ENCODE results near the gene ZNF282.
"Not testable (repeated sequence)": the region's sequence is repeated elsewhere in the genome, so short reads cannot be mapped to it uniquely, and the experiment has no call there.

Gene ZNF282

DNA sequence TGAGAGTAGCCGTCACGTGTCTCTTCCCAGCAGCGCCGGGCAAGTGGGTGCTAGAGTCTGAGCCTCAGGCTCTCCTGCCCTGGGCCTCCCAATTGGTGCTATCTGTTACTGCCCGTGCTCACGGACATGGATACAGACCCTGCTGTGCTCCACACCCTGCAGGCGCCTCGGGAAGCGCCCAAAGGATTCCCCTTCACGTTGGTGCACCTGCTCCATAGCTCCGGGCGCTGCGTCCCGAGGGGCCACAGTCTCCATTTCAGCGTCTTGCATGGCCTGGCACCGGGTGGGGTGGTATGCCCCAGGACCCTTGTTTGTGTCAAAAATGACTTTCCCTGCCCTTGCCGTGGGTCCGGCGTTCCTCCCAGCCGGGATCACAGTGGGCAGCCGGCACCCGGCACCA is 30.3 kb downstream of the ZNF282 start:
- DNase-seq, result no peak

DNA sequence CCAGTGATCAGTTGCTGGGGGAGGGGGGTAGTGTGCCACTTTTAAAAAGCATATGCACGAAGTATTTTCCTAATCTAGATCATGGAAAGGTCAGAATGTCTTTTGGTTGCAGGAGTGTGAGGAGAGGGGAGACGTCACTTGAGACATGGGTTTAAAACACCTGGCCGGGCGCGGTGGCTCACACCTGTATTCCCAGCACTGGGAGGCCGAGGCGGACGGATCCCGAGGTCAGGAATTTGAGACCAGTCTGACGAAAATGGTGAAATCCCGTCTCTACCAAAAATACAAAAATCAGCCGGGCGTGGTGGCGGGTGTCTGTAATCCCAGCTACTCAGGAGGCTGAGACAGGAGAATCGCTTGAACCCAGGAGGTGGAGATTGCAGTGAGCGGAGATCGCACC is 31.0 kb downstream of the ZNF282 start:
- not testable (repeated sequence) for DNase-seq

DNA sequence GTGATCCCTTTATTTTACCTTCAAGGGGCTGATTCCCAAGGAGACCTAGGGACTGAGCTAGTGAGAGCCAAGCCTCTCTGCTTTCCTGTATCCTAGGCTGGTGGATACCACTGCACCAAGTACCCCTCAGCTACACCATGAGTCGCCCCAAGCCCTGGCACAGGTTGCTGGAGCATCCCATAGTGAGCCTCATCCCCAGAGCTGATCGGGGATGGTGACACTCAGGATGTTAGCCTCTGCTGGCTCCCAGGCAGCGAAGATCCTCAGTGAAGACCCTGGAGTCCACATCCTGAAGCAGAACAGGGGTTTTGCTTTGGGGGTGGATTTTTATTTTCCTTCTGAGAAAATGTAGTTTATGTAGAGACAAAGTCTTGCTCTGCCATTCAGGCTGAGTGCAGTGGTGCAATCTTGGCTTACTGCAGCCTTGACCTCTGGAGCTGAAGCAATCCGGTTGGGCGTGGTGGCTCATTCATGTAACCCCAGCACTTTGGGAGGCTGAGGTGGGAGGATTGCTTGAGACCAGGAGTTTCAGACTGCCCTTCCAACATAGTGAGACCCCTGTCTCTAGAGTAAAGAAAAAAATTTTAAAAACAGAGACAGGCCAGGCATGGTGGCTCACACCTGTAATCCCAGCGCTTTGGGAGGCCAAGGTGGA is 31.6 kb downstream of the ZNF282 start:
- no peak for DNase-seq

DNA sequence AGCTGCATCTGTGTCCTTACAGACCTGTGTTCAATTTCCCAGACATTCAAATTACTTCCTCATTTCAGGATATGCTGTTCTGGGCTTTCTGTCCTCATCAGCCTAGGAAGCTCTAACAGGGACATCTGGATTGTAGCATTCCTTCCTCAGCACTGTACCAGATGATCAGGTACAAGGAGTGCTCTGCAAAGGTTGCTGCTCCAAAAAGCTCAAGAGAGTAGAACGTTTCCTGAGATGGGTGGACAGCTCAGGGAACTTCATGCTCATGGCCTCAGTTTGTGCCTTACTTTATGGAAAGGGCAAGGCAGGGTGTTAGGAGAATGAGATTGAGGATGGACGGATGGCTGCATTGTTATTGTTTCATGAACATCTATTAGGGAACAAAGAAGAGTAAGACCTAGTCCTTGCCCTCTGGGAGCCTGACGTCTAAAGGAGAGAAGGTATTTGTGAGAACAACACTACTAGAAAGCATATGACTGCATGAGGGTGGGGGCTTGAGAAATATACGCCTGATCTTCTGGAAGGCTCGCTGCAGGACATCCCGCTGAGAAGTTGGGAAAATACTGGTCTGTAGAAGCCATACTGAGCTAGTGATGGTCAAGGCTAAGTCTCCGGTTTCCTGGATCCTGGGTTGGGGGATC is 33.6 kb downstream of the ZNF282 start:
- no peak for DNase-seq

DNA sequence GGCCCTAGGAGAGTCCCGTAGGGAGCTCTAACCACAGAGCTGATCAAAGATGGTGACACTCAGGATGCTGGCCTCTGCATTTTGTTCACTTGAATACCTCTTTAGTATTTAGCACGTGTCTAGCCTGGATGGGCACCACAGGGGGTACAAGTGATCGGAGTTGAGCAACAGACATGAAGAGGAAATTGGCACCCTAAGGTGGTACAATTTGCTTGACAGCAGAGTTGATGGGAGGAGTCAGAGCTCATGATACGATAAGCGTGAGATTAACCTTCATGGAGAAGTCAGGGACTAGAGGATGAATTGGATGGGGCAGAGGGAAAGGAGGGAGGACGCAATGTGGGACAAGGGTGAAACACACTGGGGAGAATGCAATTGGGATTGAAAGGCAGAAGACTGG is 34.2 kb downstream of the ZNF282 start:
- DNase-seq, result no peak

DNA sequence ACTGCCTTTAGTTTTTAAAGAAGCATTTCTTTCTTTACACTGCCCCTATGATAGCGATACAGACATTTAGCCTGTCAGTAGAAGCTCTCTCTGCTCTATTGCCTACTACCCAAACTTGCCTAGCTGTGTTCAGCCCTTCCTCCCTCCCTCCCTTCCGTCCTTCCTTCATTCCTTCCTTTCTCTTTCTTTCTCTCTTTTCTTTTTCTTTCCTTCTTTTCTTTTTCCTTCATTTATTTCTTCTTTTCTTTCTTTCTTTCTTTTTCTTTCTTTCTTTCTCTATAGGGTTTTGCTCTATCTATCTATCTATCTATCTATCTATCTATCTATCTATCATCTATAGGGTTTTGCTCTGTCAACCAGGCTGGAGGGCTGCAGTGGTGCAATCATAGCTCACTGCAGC is 37.0 kb downstream of the ZNF282 start:
- DNase-seq, result no peak

DNA sequence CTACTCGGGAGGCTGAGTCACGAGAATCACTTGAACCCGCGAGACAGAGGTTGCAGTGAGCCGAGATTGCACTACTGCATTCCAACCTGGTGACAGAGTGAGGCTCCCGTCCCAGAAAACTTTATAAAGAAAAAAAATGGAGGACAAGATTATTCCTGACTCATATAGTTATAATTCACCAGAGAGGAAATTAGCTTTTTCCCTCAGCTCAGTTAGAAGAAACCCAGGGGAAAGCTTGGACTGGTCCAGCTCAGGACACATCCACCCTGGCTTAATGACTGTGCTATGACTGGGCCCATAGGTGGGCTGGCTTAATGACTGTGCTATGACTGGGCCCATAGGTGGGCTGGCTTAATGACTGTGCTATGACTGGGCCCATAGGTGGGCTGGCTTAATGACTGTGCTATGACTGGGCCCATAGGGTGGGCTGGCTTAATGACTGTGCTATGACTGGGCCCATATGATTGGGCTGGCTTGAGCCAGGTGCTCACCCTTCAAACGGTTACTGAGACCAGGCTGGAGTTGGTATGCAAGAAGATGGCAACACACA is 38.4 kb downstream of the ZNF282 start:
- not testable (repeated sequence) for DNase-seq

DNA sequence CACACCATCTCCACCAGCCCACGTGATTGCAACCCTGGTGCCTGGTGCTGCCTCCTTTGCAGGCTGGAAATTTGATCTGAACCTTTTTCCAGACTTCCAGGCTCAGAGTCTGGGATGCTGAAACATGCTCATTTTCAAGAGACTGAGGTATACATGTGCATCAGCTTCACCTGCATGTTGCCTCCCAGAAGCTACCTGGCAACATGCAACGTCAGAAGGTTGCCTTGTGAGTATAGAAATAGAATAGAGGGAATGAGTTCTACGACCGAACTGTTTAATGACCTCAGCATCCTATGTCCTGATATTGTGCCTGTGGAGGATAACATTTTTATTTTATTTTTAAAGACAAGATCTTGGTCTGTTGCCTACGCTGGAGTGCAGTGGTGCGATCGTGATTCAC is 42.2 kb downstream of the ZNF282 start:
- DNase-seq, result no peak

DNA sequence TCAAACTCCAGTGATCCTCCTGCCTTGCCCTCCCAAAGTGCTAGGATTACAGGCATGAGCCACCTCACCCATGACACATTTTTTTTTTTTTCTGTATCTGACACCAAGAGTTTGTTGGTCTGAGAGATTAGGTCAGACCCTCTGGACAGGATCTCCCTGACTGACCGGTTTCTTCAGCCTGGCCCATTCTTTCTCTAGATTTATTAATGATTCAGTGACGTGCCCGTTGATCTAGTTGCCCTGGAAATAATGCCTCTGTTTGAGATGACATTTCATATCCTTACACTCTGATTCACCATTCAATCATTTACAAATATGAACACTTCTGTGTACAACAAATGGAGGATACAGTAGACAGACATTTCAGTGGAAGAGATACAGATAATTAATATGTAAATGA is 42.7 kb downstream of the ZNF282 start:
- DNase-seq, result no peak

DNA sequence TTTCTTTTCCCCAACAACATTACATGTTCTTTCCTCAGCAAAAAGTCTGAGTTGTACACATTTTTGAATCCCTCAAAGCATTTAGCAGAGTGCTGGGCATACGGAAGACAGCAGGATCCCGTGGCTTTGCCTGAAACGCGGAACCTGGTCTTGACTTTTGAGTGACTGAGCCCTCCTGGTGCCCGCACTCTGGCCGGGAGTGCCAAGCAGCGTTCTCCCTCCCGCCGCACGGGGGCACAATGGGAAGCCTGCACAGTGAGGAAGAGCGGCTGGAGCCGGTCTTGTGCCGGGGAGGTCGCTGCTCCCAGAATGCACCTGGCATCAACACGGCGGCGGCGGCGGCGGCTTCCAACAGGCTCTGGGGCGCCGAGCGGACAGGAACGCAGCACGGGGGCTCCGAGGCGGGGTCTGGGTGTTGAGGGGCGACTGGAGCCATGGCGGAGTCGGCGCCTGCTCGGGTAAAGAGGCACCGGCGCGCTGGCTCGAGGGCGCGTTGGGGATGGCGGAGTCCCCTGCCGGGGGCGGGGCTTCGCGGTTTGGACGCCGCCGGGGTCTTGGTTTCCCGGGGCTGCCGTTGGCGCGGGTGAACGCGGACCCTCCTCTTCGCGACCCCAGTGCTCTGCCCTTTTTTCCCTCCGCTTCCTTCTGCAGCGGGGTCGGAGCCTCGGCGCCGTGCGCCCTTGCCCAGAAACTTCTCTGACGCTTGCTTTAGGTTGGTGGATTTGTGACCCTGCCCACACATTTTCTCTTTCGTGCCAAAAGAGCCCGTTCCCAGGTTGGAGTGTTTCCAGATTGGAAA is 44.2 kb downstream of the ZNF282 start, which contains the start of gene ZNF212:
Gene ZNF212, plus strand, starts transcription at position 307 of the 799 bp plus-strand sequence. Its CDS starts 128 bp downstream, at position 435.
- peak; percentile 91 for DNase-seq

DNA sequence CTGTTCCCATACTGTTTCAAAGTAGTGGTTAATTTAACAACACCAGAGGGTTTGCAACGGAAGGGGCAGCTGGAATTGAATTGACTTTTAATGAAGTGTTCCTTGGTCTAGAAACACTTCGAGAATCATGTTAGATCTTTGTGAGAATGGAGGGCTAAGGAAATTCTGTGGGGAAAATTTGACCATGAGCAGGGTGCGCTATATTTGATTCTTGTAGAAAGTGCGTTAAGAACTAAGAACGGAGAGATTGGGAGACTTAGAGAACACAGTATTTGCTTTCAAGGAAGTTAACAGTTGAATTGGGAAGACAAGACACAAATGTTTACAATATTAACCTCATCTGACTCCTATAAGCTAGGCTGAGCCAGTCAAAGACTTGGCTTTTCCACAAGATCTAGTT is 45.3 kb downstream of the ZNF282 start:
- DNase-seq, result no peak

DNA sequence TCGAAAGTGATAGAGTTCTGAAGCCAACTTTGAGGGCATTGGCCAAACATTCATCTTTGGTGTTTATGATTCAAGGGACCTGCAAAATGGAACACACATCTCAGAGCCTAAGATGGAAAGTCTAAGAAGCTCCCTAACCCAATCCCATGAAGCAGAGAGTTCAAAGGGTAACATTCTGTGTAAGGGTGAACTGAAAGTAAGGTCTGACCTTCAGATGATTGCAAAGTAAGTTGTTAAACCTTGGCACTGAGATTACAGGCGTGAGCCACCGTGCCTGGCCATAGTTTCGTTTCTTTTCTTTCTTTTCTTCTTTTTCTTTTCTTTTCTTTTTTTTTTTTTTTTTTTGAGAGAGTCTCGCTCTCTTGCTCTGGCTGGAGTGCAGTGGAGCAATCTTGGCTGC is 46.4 kb downstream of the ZNF282 start:
- no peak for DNase-seq

DNA sequence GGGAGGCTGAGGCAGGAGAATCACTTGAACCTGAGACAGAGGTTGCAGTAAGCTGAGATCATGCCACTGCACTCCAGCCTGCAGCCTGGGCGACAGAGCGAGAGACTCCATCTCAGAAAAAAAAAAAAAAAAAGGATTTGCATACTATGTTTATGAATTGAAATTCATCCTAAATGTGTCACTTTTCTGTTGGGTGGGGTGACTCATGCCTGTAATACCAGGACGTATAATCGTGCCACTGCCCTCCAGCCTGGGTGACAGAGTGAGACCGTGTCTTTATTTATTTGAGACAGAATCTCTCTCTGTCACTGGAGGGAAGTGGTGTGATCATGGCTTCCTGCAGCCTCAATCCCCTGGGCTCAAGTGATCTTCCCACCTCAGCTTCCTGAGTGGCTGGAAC is 49.9 kb downstream of the ZNF282 start:
- no peak for DNase-seq

DNA sequence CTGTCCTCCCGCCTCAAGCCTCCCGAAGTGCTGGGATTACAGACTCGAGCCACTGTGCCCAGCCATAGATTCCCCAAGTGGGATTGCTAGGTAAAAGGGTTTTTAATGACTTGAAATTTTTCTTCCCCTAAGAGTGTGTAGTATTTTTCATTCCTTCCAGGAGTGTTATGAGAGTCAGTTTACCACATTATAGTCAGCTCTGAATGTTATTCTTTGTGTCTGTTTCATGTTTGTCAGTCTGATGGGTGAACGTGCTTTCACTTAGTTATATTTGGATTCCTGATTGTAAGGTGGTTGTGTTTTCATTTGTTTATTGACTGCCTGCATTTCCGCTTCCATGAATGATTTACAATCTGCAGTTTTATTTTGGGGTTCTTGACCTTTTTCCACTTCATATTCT is 50.4 kb downstream of the ZNF282 start:
- DNase-seq, result no peak

DNA sequence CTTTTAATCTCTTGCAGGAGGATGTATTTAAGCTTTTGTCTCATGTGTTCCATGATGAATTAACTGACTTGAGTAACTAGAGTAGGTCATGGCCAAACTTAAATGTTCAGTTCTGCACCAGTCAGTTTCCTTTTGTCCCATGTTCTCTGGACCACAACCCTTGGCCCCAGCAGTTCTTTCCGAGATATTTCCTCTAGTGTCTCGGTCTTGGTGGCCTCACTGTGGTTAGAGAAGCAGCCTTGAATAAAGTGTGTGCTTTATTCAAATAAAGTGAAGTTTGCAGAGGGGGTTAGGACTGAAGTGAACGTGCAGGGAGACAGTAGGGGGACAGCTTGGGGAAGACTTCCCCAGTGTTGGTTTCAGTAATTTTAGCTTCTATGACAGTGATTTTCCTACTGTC is 53.4 kb downstream of the ZNF282 start:
- no peak for DNase-seq

DNA sequence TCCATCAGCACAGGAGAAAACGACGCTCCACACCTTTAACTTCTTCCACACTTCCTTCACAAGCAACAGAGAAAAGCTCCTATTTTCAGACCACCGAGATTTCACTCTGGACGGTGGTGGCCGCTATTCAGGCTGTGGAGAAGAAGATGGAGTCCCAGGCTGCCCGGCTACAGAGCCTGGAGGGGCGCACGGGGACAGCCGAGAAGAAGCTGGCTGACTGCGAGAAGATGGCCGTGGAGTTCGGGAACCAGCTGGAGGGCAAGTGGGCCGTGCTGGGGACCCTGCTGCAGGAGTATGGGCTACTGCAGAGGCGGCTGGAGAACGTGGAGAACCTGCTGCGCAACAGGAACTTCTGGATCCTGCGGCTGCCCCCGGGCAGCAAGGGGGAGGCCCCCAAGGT is 54.8 kb downstream of the ZNF282 start:
- not testable (repeated sequence) for DNase-seq

DNA sequence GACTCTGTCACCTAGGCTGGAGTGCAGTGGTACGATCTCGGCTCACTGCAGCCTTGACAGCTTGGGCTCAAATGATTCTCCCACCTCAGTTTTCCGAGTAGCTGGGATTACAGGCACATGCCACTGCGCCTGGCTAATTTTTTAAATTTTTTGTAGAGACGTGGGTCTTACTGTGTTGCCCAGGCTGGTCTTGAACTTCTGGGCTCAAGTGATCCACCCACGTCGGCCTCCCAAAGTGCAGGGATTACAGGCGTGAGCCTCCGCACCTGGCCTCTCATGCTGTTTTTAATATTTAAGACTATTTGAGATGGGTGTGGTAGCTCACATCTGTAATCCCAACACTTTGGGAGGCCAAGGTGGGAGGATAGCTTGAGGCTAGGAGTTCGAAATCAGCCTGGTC is 56.2 kb downstream of the ZNF282 start:
- not testable (repeated sequence) for DNase-seq

DNA sequence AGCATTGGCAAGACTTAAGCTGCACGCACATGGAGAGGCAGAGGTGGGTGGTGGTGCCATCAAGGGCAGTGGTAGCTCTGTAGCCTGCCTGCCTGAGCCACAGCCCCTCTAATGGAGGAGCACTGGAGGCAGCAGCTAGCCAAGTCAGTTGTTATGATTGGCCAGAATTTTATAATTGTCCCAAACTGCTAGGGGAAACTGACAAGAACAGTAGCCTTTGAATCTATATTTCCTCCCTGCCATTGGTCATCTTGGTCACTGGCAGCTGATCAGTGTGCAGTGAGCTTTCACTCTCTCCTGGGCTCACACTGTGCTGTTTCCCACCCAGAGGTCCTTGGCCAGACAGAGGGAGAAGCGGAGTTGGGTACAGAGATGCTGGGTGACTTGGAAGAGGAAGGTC is 57.0 kb downstream of the ZNF282 start:
- DNase-seq, result no peak

DNA sequence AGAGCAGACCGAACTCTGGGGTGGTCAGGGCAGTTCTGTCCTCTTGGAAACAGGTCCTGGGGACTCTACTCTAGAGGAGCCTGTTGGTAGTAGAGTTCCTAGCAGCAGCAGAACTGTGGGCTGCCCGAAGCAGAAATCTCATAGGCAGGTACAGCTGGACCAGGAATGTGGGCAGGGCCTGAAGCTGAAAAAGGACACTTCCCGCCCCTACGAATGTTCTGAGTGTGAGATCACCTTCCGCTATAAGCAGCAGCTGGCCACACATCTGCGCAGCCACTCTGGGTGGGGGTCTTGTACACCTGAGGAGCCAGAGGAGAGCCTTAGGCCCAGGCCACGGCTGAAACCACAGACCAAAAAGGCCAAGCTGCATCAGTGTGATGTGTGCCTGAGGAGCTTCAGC is 58.3 kb downstream of the ZNF282 start:
- no peak for DNase-seq

DNA sequence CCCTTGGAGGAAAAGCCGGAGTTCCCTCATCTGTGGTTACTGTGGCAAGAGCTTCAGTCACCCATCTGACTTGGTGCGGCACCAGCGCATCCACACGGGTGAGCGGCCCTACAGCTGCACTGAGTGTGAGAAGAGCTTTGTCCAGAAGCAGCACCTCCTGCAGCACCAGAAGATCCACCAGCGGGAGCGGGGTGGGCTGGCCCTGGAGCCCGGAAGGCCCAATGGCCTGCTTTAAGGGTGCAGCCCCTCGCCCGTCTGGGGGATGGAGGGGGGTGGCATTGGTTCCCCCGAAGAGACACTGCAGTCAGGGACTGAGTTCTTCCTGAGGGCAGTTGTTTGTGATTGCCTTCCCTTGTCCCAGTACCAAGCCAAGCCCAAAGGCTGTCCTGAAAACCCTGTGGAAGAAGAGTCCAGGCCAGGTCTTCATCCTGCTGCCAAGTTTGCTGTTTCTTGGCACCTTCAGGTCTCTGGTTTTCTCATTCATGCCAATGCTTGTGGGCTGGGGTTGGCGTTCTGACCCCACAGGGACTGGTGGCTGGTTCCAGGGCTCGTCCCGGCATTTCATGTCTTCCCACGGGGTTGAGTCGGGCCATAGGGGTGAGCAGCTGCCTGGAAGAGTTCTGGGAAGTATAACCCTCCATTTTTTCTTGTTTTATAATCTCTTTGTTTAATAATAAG is 59.0 kb downstream of the ZNF282 start:
- DNase-seq, result no peak

DNA sequence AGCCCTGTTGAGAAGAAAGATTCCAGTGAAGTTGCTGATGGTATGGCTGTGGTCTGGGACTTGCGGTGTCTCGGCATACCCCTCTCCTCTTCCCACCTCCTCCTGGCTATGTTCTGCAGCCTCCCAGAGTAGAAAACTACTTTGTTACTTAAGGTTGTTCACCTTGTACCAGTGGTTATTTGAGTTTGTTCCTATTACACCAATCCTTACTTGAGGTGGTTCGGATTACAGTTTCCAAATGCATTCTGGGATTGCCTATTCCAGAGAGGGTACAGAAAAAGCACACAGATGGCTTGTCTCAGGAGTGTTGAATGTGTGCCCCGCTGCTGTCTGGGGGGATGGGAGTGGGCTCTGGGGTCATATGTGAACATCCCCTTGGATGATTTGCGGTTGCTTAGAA is 59.8 kb downstream of the ZNF282 start:
- no peak for DNase-seq

DNA sequence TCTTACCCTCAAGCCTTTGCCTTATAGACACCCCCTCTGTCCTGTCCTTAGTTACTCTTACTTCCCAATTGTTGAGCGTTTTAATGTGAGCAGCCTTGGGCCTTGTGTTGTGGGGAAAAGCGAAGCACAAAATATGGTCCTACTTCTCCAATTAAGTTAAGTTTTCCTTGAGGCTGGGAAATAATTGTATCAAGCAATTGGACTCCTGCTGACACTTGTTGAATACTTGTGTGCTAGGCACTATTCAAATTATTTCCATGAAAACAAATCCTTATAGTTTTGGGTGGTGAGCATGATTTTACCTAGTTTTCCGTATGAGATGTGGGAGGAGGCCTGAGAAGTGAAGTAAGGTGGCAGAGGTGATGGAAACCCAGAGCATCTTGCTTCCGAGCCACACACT is 61.2 kb downstream of the ZNF282 start:
- no peak for DNase-seq

DNA sequence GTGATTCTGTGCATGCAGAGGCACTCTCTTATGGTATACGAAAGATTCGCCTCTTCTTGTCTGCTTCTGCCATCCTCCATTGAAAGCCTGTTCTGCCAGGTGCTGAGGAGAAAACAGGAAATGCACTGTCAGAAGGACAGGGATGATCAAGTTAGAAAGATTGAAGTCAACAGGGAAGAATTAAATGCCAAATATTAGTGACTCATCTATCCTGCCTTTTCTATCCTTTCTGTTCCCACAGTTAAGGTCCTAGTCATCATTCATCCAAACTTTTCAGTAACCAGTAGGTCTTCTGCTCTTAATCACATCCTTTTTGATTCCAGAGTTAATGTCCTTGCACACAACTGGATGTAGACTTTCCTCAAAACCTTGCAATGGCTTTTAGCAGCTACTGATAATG is 61.8 kb downstream of the ZNF282 start:
- no peak for DNase-seq
